HL-60 (cell line): ENCODE data around the gene RECK.

Experiments used
- CTCF ChIP-seq: IDR thresholded peaks from one replicate; pipeline ENCODE4 v1.5.1; 2011; ENCODE audit warnings: low read length, control low read depth, inconsistent platforms; ENCODE audit not compliant: insufficient read depth
- POLR2AphosphoS5 ChIP-seq: IDR thresholded peaks from 2 replicates; pipeline ENCODE4 v1.6.1; 2012; ENCODE audit warnings: low read depth
- TF ChIP-seq, protein P1 (sequence below): IDR thresholded peaks from 2 replicates; pipeline ENCODE4 v1.6.1; 2012; ENCODE audit warnings: low read depth; ENCODE audit not compliant: insufficient replicate concordance

DNA sequence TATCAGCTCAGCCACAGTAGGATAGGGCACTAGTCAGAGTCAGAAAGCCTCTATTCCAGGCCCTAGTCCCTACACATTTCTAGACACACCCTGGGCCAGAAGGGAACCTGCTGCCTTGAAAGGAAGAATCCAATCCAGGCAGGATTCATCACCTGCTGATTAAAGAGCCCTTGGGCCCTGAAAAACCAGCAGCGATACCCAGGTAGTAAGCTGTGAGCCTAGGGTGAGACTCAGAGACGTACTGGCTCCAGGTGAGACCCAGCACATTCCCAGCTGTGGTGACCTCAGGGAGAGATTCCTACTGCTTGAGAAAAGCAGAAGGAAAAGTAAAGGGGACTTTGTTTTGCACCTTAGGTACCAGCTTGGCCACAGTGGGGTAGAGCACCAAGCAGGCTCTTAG, 137.1 kb downstream of the RECK start:
- TF ChIP-seq CTCF (no peak), POLR2AphosphoS5 (no peak)
- TF ChIP-seq, protein P1, sequence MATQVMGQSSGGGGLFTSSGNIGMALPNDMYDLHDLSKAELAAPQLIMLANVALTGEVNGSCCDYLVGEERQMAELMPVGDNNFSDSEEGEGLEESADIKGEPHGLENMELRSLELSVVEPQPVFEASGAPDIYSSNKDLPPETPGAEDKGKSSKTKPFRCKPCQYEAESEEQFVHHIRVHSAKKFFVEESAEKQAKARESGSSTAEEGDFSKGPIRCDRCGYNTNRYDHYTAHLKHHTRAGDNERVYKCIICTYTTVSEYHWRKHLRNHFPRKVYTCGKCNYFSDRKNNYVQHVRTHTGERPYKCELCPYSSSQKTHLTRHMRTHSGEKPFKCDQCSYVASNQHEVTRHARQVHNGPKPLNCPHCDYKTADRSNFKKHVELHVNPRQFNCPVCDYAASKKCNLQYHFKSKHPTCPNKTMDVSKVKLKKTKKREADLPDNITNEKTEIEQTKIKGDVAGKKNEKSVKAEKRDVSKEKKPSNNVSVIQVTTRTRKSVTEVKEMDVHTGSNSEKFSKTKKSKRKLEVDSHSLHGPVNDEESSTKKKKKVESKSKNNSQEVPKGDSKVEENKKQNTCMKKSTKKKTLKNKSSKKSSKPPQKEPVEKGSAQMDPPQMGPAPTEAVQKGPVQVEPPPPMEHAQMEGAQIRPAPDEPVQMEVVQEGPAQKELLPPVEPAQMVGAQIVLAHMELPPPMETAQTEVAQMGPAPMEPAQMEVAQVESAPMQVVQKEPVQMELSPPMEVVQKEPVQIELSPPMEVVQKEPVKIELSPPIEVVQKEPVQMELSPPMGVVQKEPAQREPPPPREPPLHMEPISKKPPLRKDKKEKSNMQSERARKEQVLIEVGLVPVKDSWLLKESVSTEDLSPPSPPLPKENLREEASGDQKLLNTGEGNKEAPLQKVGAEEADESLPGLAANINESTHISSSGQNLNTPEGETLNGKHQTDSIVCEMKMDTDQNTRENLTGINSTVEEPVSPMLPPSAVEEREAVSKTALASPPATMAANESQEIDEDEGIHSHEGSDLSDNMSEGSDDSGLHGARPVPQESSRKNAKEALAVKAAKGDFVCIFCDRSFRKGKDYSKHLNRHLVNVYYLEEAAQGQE: no peak
